MM.1S (cell line): Measurements from ENCODE around the gene PLXNA4.
"Not testable (repeated sequence)": the region's sequence is repeated elsewhere in the genome, so short reads cannot be mapped to it uniquely, and the experiment has no call there.

ENCODE experiments used
- DNase-seq: peaks from one replicate; pipeline ENCODE4 v3.0.0-alpha.2; 2015
- H2AFZ ChIP-seq: fragments of 300-600 bp; sonication (generic); 2 replicates; pipeline ENCODE4 v1.6.0; 2016; ENCODE audit warnings: antibody characterized with exemption, low read length
- H3F3A ChIP-seq: fragments of 300-600 bp; sonication (generic); 2 replicates; pipeline ENCODE4 v1.6.1; 2016; ENCODE audit warnings: mild to moderate bottlenecking, antibody characterized with exemption, low read length, moderate library complexity, mixed read lengths; ENCODE audit not compliant: insufficient read depth
- H3K27ac ChIP-seq: fragments of 300-600 bp; sonication (generic); 2 replicates; pipeline ENCODE4 v1.5.1; 2016; ENCODE audit warnings: mild to moderate bottlenecking, low read length
- H3K27me3 ChIP-seq: fragments of 300-600 bp; sonication (generic); replicated peaks from 2 replicates; pipeline ENCODE4 v1.6.0; 2016; ENCODE audit warnings: low read length; ENCODE audit not compliant: insufficient read depth
- H3K36me3 ChIP-seq: fragments of 300-600 bp; sonication (generic); replicated peaks from 2 replicates; pipeline ENCODE4 v1.6.1; 2016; ENCODE audit warnings: mild to moderate bottlenecking, low read length, mixed read lengths; ENCODE audit not compliant: insufficient read depth
- H3K4me1 ChIP-seq: fragments of 300-600 bp; sonication (generic); 2 replicates; pipeline ENCODE4 v1.6.1; 2016; ENCODE audit warnings: low read length, mixed read lengths
- H3K4me2 ChIP-seq: fragments of 300-600 bp; sonication (generic); 2 replicates; pipeline ENCODE4 v1.6.0; 2016; ENCODE audit warnings: low read depth, low read length
- H3K4me3 ChIP-seq: fragments of 300-600 bp; sonication (generic); 2 replicates; pipeline ENCODE4 v1.5.1; 2016; ENCODE audit warnings: low read length, mixed read lengths
- H3K79me2 ChIP-seq: fragments of 300-600 bp; sonication (generic); 2 replicates; pipeline ENCODE4 v1.6.1; 2016; ENCODE audit warnings: mixed run types, low read length, mixed read lengths
- H3K9ac ChIP-seq: fragments of 300-600 bp; sonication (generic); 2 replicates; pipeline ENCODE4 v1.6.1; 2016; ENCODE audit warnings: low read length, mixed read lengths
- H3K9me2 ChIP-seq: fragments of 300-600 bp; sonication (generic); replicated peaks from 2 replicates; pipeline ENCODE4 v1.6.1; 2016; ENCODE audit warnings: mild to moderate bottlenecking, low read length, mixed read lengths; ENCODE audit not compliant: insufficient read depth
- H3K9me3 ChIP-seq: fragments of 300-600 bp; sonication (generic); replicated peaks from 2 replicates; pipeline ENCODE4 v1.6.1; 2016; ENCODE audit warnings: mild to moderate bottlenecking, low read length, mixed read lengths; ENCODE audit not compliant: insufficient read depth
- H4K20me1 ChIP-seq: fragments of 300-600 bp; sonication (generic); 2 replicates; pipeline ENCODE4 v1.6.1; 2016; ENCODE audit warnings: mild to moderate bottlenecking, low read length, moderate library complexity, mixed read lengths; ENCODE audit not compliant: insufficient read depth
- EZH2 ChIP-seq: fragments of 300-600 bp; sonication (generic); optimal IDR thresholded peaks from 2 replicates; pipeline ENCODE3; 2017; ENCODE audit warnings: low read depth, mild to moderate bottlenecking, antibody characterized with exemption, low read length, mixed read lengths
- EZH2phosphoT487 ChIP-seq: fragments of 300-600 bp; sonication (generic); IDR thresholded peaks from 2 replicates; pipeline ENCODE4 v1.6.1; 2018; ENCODE audit warnings: antibody characterized with exemption, low read length
- TF ChIP-seq, protein P1 (sequence below): fragments of 300-600 bp; sonication (generic); IDR thresholded peaks from 2 replicates; pipeline ENCODE4 v1.5.1; 2016; ENCODE audit warnings: antibody characterized with exemption, low read length, mixed read lengths

The PLXNA4 gene

DNA sequence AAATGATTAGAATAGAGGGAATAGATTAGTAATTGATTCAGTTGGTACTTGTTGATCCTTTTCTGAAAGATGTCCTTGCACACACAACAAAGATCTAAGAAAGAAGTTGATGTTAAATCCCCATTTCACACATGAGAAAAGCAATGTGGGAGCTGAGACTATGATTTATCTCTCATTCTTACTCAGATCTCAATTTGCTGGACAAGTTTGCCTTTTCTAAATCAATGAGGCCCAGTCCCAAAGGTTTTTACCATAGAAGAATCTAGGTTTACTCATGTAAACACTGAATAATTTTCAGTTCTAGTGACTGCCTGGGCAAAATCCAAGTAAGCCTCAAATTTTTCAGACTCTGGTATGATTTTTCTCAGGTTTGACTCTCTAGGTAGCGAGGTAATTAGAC is 25.5 kb upstream of the PLXNA4 start:
- DNase-seq, result no peak
- Histone ChIP-seq H3K36me3 (no peaks in the 10 kb centered on the region), H3K27me3 (no peaks in the 10 kb centered on the region), H3K9ac (no peak overlapping the region), H3K4me2 (no peak overlapping the region), H4K20me1 (no peaks in the 10 kb centered on the region), H2AFZ (no peak overlapping the region), H3F3A (no peaks in the 10 kb centered on the region), H3K79me2 (no peaks in the 10 kb centered on the region), H3K27ac (no peak overlapping the region), H3K4me1 (no peaks in the 10 kb centered on the region), H3K9me3 (no peaks in the 10 kb centered on the region), H3K9me2 (no peaks in the 10 kb centered on the region), H3K4me3 (no peak overlapping the region)
- TF ChIP-seq, protein P1, sequence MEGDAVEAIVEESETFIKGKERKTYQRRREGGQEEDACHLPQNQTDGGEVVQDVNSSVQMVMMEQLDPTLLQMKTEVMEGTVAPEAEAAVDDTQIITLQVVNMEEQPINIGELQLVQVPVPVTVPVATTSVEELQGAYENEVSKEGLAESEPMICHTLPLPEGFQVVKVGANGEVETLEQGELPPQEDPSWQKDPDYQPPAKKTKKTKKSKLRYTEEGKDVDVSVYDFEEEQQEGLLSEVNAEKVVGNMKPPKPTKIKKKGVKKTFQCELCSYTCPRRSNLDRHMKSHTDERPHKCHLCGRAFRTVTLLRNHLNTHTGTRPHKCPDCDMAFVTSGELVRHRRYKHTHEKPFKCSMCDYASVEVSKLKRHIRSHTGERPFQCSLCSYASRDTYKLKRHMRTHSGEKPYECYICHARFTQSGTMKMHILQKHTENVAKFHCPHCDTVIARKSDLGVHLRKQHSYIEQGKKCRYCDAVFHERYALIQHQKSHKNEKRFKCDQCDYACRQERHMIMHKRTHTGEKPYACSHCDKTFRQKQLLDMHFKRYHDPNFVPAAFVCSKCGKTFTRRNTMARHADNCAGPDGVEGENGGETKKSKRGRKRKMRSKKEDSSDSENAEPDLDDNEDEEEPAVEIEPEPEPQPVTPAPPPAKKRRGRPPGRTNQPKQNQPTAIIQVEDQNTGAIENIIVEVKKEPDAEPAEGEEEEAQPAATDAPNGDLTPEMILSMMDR, result no peak
- TF ChIP-seq EZH2, result no peak
- no peak for TF ChIP-seq EZH2phosphoT487

DNA sequence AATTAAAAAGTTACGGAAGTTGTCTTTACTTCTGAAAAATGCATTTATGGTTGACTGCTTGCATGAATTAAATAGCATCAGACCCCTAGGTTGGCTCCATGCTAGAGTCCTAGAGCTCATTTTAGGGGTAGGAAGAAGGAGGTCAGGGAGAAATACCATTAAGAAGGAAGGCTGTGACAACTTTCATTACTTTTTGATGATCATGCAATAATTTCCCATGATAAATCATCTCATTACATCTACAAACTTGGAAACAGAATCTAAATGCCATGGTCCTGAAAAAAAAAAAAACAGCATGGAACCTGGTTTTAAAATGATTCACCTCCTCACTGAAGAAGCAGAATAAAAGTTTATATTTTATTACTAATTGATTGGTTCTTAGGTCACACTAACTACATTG is 20.3 kb upstream of the PLXNA4 start:
- Histone ChIP-seq H3K79me2 (no peaks in the 10 kb centered on the region), H3K27me3 (no peaks in the 10 kb centered on the region), H3K4me3 (no peak overlapping the region), H3K9me3 (no peaks in the 10 kb centered on the region), H3K36me3 (no peaks in the 10 kb centered on the region), H3F3A (no peaks in the 10 kb centered on the region), H3K4me1 (no peaks in the 10 kb centered on the region), H3K27ac (no peak overlapping the region), H3K9me2 (no peaks in the 10 kb centered on the region), H4K20me1 (no peaks in the 10 kb centered on the region), H3K9ac (no peak overlapping the region), H2AFZ (no peak overlapping the region), H3K4me2 (no peak overlapping the region)
- no peak for DNase-seq
- TF ChIP-seq EZH2, result no peak

DNA sequence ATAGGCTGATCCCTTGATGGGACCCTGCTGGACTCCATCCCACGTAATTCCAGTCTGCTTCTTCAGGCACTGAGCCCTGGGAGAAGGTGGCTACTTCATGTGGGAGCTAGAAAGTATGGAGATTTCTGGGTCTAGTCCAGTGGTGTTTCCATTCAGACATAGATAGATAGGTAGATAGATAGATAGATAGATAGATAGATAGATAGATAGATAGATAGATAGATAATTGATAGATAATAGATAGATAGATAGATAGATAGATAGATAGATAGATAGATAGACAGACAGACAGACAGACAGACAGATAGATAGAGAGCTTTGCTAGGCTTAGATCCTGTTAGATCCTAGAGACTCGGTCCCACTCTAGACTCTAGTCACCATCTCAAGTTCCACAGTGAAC is 18.5 kb upstream of the PLXNA4 start:
- not testable (repeated sequence) for H3F3A ChIP-seq, H4K20me1 ChIP-seq, H3K9me2 ChIP-seq, H3K27me3 ChIP-seq, DNase-seq, H3K79me2 ChIP-seq, H3K27ac ChIP-seq, H3K4me3 ChIP-seq, H3K36me3 ChIP-seq, H3K4me1 ChIP-seq, H2AFZ ChIP-seq, H3K4me2 ChIP-seq, H3K9ac ChIP-seq, H3K9me3 ChIP-seq

DNA sequence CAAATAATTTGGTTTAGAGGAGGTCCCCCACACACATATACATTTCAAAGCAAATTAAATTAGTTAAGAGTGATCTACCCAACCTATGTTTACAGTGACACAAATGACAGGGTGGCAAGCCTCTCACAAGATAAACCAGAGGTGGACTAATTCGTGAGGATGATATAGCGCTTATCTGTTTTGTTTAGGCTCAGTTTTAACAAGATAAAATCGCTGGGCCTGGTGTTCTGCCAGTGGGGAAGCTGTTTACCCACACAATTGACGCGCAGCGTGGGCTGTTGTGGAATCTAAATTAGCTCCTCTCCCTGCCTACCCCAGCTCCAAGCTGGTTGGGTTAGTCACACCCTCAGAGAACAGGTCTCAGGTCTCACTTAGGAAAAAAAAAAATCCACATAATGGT is 16.7 kb upstream of the PLXNA4 start:
- H3K9ac ChIP-seq, result no peak overlapping the region
- no peaks in the 10 kb centered on the region for H3K9me3 ChIP-seq
- H2AFZ ChIP-seq, result no peak overlapping the region
- H3K4me1 ChIP-seq, result no peaks in the 10 kb centered on the region
- TF ChIP-seq EZH2, result no peak
- TF ChIP-seq EZH2phosphoT487, result no peak
- TF ChIP-seq, protein P1, result no peak
- H4K20me1 ChIP-seq, result no peaks in the 10 kb centered on the region
- no peaks in the 10 kb centered on the region for H3K79me2 ChIP-seq
- H3K27me3 ChIP-seq, result no peaks in the 10 kb centered on the region
- no peaks in the 10 kb centered on the region for H3F3A ChIP-seq
- no peak overlapping the region for H3K4me2 ChIP-seq
- H3K9me2 ChIP-seq, result no peaks in the 10 kb centered on the region
- H3K4me3 ChIP-seq, result no peak overlapping the region
- no peak overlapping the region for H3K27ac ChIP-seq
- no peaks in the 10 kb centered on the region for H3K36me3 ChIP-seq
- no peak for DNase-seq
